Activated gamma-delta T cell treated with Interleukin-2 at 50 U/mL for 16 hours (primary cell): ENCODE data around the gene ADPRS.

ENCODE experiments used
- DNase-seq: peaks from one replicate; pipeline ENCODE4 v3.0.0-alpha.2; 2020

ADPRS gene

GRCh38 chr1:36088265-36088576 lies 471 bp upstream of the ADPRS start:
- DNase-seq: no peak

GRCh38 chr1:36089393-36090121 lies 865 bp downstream of the ADPRS start:
- no peak for DNase-seq

- no peak for DNase-seq
Observed at GRCh38 chr1:36091141-36091540, 2.4 kb downstream of the ADPRS start.

- DNase-seq: no peak
Observed at GRCh38 chr1:36091698-36092097, 3.0 kb downstream of the ADPRS start.

- DNase-seq: no peak
Observed at GRCh38 chr1:36092166-36092797, 3.6 kb downstream of the ADPRS start.

- DNase-seq: no peak
Observed at GRCh38 chr1:36092798-36093185, 4.1 kb downstream of the ADPRS start.

GRCh38 chr1:36093226-36093625 lies 4.5 kb downstream of the ADPRS start:
- DNase-seq: no peak

- DNase-seq: no peak
Observed at GRCh38 chr1:36093929-36094328, 5.2 kb downstream of the ADPRS start.

GRCh38 chr1:36094621-36095061 lies 5.9 kb downstream of the ADPRS start:
- DNase-seq: no peak

GRCh38 chr1:36095760-36096405 lies 7.2 kb downstream of the ADPRS start:
- DNase-seq: no peak

- no peak for DNase-seq
Observed at GRCh38 chr1:36096500-36097432, 8.1 kb downstream of the ADPRS start.

GRCh38 chr1:36097693-36098585 lies 9.2 kb downstream of the ADPRS start:
- DNase-seq: no peak

- DNase-seq: no peak
Observed at GRCh38 chr1:36098650-36099365, 10.1 kb downstream of the ADPRS start.

GRCh38 chr1:36099681-36100341 lies 11.1 kb downstream of the ADPRS start:
- peak; percentile 75 for DNase-seq

- no peak for DNase-seq
Observed at GRCh38 chr1:36100376-36100775, 11.7 kb downstream of the ADPRS start.

- DNase-seq: no peak
Observed at GRCh38 chr1:36101546-36101945, 12.9 kb downstream of the ADPRS start.

- no peak for DNase-seq
Observed at GRCh38 chr1:36106269-36106668, 17.6 kb downstream of the ADPRS start.

- no peak for DNase-seq
Observed at GRCh38 chr1:36107394-36107793, 18.7 kb downstream of the ADPRS start.

- no peak for DNase-seq
Observed at GRCh38 chr1:36108314-36108713, 19.6 kb downstream of the ADPRS start.

GRCh38 chr1:36109041-36109679 lies 20.5 kb downstream of the ADPRS start:
- DNase-seq: peak; percentile 59
